ACHN (cell line): ENCODE data around the gene FGL2.
"Not testable (repeated sequence)": the region's sequence is repeated elsewhere in the genome, so short reads cannot be mapped to it uniquely, and the experiment has no call there.

Experiments
- DNase-seq: peaks from one replicate; pipeline ENCODE4 v3.0.0-alpha.2; 2015
- in situ Hi-C: cut with HindIII; loops from 2 replicates; pipeline ENCODE4 v1.10.0; 2017; ENCODE audit warnings: low sequenced_read_pairs, low pct_ligation_motif_present, low pct_unique_long_range_greater_than_20kb

Gene FGL2

GRCh38 chr7:77199013-77199966 lies at the start of gene FGL2:
Gene FGL2 (minus strand): TSS chr7:77199819. CDS start chr7:77199793, 26 bp downstream.
- in situ Hi-C loops, result no loop called here
- DNase-seq, result peak; percentile 42

- in situ Hi-C loops, result no loop called here
- DNase-seq, result no peak
These were observed 48.5 kb upstream of the FGL2 start for GRCh38 chr7:77248154-77248553.

- in situ Hi-C loops, result no loop called here
- peak; percentile 89 for DNase-seq
These were observed 47.7 kb upstream of the FGL2 start for GRCh38 chr7:77247206-77247850.

GRCh38 chr7:77246026-77246640 lies 46.5 kb upstream of the FGL2 start:
- in situ Hi-C loops, result no loop called here
- DNase-seq, result no peak

GRCh38 chr7:77245015-77245755 lies 45.6 kb upstream of the FGL2 start:
- DNase-seq, result no peak
- in situ Hi-C loops, result no loop called here

GRCh38 chr7:77244222-77244934 lies 44.8 kb upstream of the FGL2 start:
- no peak for DNase-seq
- in situ Hi-C loops, result no loop called here

GRCh38 chr7:77242554-77242953 lies 42.9 kb upstream of the FGL2 start:
- no peak for DNase-seq
- in situ Hi-C loops, result no loop called here

GRCh38 chr7:77242068-77242467 lies 42.4 kb upstream of the FGL2 start:
- no peak for DNase-seq
- in situ Hi-C loops, result no loop called here

- DNase-seq, result no peak
- in situ Hi-C loops, result no loop called here
These were observed 39.9 kb upstream of the FGL2 start for GRCh38 chr7:77239471-77239870.

- in situ Hi-C loops, result no loop called here
- no peak for DNase-seq
These were observed 39.1 kb upstream of the FGL2 start for GRCh38 chr7:77238703-77239136.

- no peak for DNase-seq
- in situ Hi-C loops, result no loop called here
These were observed 35.7 kb upstream of the FGL2 start for GRCh38 chr7:77235276-77235675.

- in situ Hi-C loops, result no loop called here
- no peak for DNase-seq
These were observed 32.8 kb upstream of the FGL2 start for GRCh38 chr7:77232467-77232866.

GRCh38 chr7:77228795-77229194 lies 29.2 kb upstream of the FGL2 start:
- in situ Hi-C loops, DNase-seq: not testable (repeated sequence)

- in situ Hi-C loops, result no loop called here
- no peak for DNase-seq
These were observed 26.8 kb upstream of the FGL2 start for GRCh38 chr7:77226357-77226839.

GRCh38 chr7:77223261-77223660 lies 23.6 kb upstream of the FGL2 start:
- in situ Hi-C loops, result no loop called here
- DNase-seq, result no peak

GRCh38 chr7:77222819-77223218 lies 23.2 kb upstream of the FGL2 start:
- in situ Hi-C loops, result no loop called here

GRCh38 chr7:77222065-77222464 lies 22.4 kb upstream of the FGL2 start:
- in situ Hi-C loops, result no loop called here
- no peak for DNase-seq

More at GRCh38 chr7:77222819-77223218, 23.2 kb upstream of the FGL2 start:
- DNase-seq, result peak; percentile 47
